HTERT RPE-1 (cell line): ENCODE results near the gene PPP1R13B.
"Not testable (repeated sequence)": the region's sequence is repeated elsewhere in the genome, so short reads cannot be mapped to it uniquely, and the experiment has no call there.

ENCODE experiments used
- in situ Hi-C: fragments of 300-500 bp; cut with MboI; formaldehyde crosslinking; loops from 4 replicates; pipeline ENCODE4 v1.14.3; 2020; ENCODE audit warnings: low sequenced_read_pairs

Gene PPP1R13B, protein sequence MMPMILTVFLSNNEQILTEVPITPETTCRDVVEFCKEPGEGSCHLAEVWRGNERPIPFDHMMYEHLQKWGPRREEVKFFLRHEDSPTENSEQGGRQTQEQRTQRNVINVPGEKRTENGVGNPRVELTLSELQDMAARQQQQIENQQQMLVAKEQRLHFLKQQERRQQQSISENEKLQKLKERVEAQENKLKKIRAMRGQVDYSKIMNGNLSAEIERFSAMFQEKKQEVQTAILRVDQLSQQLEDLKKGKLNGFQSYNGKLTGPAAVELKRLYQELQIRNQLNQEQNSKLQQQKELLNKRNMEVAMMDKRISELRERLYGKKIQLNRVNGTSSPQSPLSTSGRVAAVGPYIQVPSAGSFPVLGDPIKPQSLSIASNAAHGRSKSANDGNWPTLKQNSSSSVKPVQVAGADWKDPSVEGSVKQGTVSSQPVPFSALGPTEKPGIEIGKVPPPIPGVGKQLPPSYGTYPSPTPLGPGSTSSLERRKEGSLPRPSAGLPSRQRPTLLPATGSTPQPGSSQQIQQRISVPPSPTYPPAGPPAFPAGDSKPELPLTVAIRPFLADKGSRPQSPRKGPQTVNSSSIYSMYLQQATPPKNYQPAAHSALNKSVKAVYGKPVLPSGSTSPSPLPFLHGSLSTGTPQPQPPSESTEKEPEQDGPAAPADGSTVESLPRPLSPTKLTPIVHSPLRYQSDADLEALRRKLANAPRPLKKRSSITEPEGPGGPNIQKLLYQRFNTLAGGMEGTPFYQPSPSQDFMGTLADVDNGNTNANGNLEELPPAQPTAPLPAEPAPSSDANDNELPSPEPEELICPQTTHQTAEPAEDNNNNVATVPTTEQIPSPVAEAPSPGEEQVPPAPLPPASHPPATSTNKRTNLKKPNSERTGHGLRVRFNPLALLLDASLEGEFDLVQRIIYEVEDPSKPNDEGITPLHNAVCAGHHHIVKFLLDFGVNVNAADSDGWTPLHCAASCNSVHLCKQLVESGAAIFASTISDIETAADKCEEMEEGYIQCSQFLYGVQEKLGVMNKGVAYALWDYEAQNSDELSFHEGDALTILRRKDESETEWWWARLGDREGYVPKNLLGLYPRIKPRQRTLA

DNA sequence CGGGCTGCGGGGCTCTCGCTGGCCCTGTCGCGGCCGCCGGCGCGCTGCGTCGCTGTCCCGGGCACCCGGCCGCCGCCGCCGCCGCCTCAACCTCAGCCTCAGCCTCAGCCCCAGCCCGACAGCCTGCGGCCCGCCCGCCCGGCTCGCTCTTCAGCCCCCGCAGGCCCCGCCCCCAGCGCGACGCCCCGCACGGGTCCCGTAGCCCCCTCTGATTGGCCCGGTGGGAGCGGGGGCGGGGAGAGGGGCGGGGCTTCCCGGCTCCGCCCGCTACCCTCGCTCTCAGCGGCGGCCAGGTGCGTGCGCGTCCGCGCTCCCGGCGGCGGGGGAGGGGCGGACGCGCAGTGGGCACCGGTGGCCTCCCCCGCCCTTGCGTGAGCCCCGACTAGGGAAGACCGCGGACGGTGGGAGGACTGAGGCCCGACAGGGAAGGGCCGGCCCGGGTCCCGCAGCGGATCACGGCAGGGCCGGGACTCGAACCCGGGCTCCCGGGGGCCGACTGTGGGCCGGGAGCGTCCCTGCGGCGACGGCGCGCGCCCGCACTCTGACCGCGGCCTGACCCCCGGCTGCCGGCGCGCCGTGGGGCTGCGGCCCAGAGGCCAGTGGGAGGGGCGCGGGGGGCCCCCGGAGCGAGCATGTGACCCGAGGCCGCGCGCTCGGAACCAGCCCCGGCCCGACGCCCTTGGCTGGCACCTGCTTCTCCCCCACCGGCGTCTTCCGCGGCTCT is at the start of gene PPP1R13B:
Gene PPP1R13B (minus strand): TSS at position 125 of the 724 bp plus-strand sequence. CDS start 268 bp downstream, outside the sequence.
- in situ Hi-C loops, result no loop called here

DNA sequence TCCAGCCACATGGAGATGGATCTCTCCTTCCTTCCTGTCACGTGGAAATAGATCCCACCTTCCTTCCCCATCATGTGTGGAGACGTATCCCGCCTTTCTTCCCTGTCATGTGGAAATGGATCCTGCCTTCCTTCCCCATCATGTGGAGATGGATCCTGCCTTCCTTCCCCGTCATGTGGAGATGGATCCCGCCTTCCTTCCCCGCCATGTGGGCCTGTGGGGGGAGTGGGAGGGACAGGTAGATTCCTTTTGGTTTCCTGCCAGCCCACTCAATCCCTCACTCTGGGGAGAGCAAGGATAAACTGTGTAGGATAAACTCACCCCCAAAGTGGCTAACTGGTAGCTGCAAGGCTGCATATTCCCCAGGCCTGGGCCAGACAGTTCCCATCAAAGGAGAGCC is 49.2 kb upstream of the PPP1R13B start:
- in situ Hi-C loops, result no loop called here

DNA sequence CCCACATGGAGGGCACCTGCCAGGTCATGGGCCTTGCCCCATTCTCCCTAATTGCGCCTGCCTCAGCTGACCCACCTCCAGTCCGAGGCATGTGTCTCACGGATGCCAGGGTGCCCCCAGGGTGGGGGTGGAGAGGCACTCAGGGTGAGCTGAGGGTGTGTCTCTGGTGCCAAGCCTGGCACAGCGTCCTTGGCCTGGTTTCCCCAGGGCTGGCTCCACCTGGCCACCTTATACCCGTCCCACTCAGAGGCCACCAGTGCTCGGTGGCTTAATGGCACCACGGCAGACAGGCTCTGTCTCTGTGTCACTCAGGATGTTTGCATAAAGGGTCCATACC is 47.3 kb upstream of the PPP1R13B start:
- in situ Hi-C loops, result no loop called here

DNA sequence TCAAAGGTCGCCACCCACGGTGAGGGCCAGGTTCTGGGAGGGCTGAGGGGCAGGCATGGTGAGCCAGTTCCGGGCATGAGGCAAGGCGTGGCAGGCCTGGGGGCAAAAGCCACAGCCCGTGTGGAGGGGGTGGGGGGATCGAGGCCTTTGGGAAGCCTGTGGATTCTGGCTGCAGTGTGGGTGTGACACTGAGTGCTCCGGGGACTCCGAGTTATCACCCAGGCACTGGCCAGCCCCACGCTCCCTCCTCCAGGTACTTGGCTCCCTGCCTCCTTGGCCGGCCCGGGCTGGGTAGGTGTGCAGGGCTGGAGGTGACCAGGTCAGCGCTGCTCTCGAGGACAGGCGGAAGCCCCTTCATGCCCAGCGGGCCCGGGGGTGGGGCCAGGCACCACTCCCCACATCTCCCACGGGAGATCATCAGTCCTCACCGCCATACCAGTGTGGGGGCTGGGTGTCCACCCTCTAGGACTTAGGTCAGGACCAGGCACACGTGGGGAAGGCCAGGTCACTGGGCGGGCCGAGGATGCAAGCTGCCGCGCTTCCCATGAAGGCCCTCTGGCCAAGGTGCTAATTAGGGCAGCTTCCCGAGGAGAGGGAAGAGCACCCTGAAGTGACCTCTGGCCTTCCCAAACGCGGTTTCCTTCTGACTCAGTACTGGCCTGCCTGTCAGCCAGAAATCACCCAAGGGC is 46.8 kb upstream of the PPP1R13B start:
- in situ Hi-C loops, result no loop called here

DNA sequence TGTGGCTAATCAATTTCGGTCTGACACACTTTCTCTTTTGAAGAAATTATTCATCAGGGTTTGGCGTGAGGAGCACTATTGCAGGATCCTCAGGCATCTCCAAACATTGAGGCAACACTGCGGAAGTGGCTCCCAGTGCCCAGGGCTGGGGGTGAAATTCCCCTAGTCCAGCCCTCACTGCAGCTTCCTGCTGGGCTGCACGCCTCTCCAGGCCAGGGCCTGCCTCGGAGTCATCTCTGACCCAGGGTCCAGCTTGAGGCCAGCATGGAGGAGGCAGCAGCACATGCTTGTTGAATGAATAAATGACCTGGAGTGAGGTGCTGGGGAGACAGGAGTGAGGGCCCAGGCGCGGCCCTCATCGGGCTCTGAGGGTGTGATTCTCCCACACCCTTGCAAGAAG is 44.9 kb upstream of the PPP1R13B start:
- in situ Hi-C loops, result no loop called here

DNA sequence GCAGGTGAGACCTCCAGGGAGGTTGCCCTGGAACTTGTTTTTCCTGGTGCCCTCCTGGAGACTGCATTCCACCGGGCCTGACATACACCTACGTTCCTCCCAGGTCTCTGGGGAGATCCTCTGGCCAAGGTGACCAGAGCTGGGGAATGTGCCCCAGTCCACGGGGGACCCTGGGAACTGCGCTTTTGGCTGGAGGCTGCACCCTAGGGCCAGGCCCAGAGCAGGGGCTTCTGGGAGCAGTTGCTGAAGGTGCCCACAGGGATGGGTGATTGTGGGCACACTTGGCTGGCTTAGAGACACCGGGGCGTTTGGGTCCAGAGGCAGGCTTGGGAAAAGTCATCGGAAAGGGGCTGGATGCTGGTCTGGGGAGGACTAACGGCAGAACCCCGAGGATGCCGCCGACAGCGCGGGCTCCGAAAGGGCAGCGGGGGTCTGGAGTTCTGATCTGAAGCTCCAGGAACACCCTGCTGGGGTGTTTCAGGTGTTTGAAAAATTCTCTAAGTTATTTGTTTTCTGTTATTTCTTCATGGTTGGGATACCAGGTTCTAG is 44.4 kb upstream of the PPP1R13B start:
- in situ Hi-C loops, result no loop called here

DNA sequence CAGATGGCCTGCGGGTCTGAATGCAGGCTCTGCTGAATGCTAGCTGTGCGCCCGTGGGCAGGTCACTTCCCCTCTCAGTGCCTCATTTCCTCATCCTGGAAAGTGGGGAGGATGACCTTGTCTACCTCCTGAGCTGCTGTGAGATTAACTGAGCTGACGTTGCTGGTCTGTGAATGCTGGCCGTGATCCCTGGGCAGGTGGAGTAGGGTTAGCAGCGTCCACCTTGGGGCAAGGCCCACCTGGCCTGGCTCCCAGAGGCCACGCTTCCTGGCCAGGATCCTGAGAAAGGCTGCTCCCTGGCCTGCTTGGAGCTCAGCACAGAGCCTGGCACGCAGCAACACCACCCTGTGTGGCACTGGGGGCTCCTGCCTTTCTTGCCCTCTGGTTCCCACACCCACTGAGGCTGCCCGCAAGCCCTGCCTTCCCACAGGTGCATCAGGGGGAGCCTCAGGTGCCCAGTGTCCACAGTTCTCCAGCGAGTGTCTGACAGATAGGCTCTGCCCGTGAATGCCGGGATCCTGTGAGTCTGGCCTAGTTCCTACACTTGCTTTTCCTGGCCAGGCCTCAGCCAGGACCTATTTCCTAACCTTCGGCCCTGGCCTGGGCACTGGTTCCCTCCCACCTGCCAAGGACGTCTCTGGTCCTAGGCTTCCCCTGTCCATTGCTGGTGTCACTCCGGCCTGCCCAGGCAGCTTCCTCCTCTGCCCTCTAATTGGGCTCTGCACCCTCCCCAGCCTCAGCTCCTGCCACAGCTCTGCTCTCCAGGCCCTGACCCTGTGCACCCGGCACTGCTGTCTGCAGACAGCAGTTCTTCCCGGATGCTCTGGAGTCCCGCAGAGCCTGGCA is 43.7 kb upstream of the PPP1R13B start:
- in situ Hi-C loops, result no loop called here

DNA sequence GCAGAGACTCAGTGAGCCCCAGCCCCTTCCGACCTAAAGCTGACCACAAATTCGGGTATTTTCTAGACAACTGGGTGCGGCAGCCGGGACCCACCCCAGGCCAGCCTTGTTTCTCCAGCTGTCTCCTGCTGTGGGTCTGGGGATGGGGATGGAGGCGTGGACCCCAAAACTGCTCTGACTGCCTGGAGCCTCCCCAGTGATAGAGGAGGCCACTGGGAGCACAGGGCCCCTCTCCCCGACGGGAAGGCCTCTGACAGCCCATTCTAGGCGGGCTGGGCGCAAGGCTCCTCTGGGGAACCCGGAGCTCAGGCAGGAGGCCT is 42.6 kb upstream of the PPP1R13B start:
- in situ Hi-C loops, result no loop called here

DNA sequence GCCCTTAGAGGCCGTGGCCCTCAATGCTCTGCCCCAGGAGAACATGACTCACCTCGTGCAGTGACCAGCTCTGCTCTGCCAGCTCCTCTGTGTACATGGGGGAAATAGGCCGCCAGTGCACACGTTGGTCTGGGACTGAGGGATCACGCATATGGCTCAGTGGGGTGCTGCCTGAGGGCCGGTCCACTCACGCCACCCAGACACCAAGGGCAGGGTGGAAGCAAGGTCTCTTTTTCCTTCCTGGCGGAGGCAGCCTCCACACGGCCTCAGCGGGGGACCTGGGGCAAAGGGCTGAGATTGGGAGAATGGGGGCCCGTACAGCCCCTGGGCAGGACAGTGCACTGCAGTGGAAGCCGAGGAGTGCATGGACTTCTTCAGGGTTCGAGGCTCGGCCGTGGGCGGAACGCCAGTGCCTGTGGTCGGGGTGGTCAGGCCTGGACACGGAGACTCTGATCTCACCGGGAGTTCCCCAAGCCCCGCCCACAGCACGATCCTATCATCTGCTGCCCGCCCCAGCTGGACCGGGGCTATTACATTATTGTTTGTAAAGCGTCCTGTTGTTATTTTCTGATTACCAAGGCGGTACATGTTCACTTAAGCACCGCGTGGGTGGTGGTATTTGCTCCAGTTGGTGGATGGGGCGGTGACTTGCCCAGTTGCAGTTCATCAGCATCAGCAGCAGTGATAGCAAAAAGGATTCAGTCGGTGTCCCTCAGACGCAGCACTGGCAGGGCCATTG is 42.1 kb upstream of the PPP1R13B start:
- in situ Hi-C loops, result no loop called here

DNA sequence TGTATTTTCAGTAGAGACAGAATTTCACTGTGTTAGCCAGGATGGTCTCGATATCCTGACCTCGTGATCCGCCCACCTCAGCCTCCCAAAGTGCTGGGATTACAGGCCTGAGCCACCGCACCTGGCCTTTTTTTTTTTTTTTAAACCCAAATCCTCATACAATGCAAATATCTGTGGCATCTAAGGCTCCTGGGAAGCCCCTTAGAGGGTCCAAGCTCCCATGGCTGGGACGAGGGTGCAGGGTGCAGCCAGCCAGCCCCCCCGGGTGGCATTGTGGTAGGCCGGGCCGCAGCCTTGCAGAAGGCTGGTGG is 41.6 kb upstream of the PPP1R13B start:
- in situ Hi-C loops, result not testable (repeated sequence)

DNA sequence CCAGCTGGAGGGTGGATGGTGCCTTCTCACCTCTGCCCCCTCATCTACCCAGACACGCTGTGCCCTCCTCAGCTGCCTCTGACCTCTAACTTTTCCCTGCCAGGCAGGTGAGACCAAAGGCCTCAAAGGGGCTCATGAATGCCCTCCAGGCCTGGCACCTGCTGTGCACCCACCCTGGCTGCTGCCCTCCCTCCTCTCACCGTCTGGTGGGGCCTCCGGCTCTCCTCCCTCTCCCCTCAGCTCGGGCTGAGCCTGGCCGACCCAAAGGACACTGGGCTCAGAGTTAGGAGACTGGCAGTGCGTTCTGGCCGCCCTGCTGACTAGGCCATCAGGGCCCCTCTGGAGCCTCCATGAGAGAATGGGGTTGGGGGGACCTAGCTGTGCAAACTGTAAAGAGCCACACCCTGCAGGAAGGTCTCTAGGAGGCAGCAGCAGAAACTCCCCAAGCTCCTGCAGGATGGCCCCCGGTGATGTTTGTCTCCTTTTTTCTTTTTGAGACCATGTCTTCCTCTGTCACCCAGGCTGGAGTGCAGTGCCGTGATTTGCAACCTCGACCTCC is 40.3 kb upstream of the PPP1R13B start:
- in situ Hi-C loops, result no loop called here

DNA sequence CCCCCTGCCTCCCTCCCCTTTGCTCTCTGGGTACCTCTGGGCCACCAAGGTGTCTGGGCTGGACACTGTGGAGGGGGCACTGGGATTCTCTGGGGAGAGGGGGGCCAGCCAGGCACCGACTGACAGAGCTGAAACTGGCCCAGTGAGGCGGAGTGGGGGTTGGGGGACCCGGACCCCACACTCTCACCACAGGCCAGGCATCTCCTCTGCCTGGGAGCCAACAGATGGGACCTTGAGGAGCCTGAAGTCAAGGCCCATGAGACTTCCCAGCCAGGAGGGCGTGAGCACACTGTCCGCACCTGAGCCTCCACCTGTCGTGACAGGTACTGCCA is 39.8 kb upstream of the PPP1R13B start:
- in situ Hi-C loops, result no loop called here

DNA sequence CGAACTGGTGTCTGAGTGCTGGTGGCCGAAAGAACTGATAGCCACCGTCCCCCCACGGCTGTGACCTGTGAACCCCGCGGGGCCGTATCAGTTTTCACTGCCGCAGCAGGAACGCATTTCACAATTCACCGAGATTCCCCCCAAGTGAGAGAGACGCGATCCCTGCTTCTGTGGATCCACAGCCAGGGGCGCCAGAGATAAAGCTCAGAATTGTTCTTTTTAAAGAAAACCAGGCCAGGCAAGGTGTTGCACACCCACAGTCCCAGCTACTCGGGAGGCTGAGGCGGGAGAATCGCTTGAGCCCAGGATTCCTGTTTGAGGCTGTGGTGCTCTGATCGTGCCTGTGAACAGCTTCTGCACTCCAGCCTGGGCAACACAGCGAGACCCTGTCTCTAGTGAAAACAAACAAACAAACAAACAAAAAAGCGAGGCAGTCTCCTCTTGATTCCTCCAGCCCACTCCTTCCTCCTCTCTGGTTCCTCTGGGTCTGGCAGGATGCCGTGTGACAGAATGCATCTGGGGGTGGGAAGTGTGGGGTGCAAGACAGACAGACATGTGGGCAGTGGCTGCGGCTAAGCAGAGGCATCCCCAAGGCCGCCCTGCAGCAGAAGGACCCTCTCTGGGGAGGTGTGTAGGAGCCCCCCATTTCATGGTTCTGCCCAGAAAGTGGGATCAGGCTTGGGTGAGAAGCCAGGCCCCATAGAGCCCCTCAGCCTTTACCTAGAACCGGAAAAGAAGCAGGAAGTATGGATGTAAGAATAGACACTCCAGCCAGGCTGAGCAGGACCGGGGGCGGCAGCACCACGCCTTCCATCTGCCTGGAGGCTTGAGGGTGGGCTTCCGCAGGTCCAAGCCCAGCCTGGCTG is 39.2 kb upstream of the PPP1R13B start:
- in situ Hi-C loops, result no loop called here

DNA sequence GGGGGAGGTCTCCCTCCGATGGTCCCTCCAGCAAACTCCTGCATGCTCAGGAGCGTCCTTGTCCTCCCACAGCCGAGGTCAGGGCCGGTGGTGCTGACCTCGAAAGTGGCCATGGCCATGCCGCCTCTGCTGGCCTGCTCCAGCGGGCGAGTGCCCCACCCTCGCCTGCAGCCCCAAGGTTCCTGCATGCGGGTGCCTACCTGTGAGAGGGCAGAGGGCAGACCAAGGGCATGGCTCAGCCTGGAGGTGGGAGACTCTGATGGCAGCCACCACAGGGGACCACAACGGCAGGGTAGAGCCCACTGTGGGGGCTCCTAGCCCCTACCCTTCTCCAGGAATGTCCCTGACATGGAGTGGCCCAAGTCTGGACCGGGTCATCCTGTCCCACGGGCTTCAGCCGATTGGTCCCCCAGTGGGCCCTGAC is 38.1 kb upstream of the PPP1R13B start:
- in situ Hi-C loops, result no loop called here

DNA sequence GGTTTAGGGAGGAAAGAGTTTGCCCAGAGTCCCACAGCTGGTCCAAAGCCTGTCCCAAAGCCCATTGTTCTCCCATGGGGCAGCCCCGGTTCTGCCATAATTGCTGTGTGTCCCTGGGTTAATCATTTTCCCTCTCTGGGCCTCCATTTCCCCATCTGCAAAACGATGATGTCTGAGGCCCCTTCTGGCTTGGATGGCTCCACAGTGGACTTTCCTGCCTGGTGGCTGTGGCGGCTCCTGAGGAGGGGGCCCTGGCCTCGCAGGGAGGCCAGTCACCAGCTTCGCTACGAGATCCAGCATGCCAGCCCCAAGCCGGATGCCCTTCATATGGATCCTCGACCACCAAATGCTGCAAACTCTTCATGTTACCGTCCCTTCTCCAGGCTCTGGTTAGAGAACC is 37.5 kb upstream of the PPP1R13B start:
- in situ Hi-C loops, result no loop called here

DNA sequence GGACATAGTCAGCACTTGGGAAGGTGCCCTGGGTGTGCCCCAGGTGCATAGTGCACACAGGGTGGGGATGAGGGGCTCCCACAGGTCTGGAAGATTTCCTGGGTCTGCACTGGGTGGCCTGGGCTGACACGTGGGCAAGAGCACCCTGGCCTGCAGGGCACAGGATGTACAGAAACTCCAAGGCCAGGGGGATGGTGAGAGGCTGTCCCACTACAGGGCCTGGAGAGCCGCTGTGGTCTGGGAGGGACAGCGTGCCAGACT is 35.8 kb upstream of the PPP1R13B start:
- in situ Hi-C loops, result no loop called here

DNA sequence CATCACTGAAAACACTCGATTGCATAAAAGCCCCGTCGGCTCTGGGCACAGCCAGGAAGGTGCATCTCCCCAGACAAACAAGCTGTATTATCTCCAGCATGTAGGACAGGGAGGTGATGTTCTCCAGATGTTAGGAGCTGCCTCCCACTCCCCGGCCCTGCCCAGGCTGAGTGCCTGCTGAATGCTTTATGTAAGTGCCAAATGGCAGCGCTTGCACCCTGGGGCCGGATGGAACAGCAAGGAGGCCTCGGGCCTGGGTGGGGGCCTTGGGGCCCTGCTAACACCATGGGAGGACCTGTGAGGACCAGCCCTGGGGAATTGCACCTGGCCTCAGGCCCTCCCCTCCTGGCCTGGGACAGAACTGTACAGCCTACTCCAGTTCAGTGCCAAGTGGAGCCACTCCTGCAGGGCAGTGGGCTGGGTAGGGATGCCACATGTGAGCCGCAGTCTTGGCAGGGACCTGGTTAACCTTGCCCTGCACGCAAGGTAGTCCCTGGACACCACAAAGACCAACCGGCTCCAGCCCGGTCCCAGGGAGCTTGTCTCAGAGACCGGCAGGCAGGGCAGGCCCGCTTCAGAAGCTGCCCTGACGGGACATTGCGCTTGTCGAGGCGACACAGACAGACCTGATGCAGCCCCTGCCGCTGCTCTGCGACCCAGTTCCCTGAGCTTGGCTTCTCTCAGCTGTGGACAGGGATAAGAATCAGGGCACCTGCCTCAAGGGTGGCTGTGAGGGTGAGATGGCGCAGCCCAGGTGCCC is 35.3 kb upstream of the PPP1R13B start:
- in situ Hi-C loops, result no loop called here
